Upper lobe of left lung (tissue), 6 donors: Measurements from ENCODE around the gene ENTHD1. TPM values are rescaled to one million over a fixed set of nuclear protein-coding genes. Genes with fewer than 3 reads are reported as not detected.
A peak's percentile ranks its signal among the peaks of the same experiment; 100 is the strongest.

Experiments used
- ATAC-seq, 2 donors: fragments of 200-7000 bp; cut with Tn5 transposase; one replicate each; pipeline ENCODE4 v1.9.1; 2022; ENCODE audit warnings: mild to moderate bottlenecking in 2 of 2, moderate library complexity in 2 of 2; ENCODE audit not compliant: low FRiP score in 2 of 2
- DNase-seq, 2 donors: peaks; one replicate each; pipeline ENCODE4 v3.0.0-alpha.2; 2019 to 2020
- H3K27ac ChIP-seq, 4 donors: fragments of 200-600 bp; sonication (generic); one replicate each; pipeline ENCODE4 v1.5.1; 2016 to 2019
- H3K27me3 ChIP-seq, 4 donors: fragments of 200-600 bp; sonication (generic); one replicate each; pipeline ENCODE4 v1.5.1; 2017 to 2019
- H3K36me3 ChIP-seq, 4 donors: fragments of 200-600 bp; sonication (generic); one replicate each; pipeline ENCODE4 v1.5.1; 2016 to 2019
- H3K4me1 ChIP-seq, 4 donors: fragments of 200-600 bp; sonication (generic); one replicate each; pipeline ENCODE4 v1.5.1; 2018 to 2019
- H3K4me3 ChIP-seq, 4 donors: fragments of 200-600 bp; sonication (generic); one replicate each; pipeline ENCODE4 v1.5.1; 2017 to 2019; ENCODE audit warnings: mild to moderate bottlenecking in 2 of 4, moderate library complexity in 1 of 4
- H3K9me3 ChIP-seq, 4 donors: fragments of 200-600 bp; sonication (generic); one replicate each; pipeline ENCODE4 v1.5.1; 2018 to 2019
- EP300 ChIP-seq, 4 donors: sonication (generic); formaldehyde crosslinking; IDR thresholded peaks; one replicate each; pipeline ENCODE4 v1.5.1; 2017; ENCODE audit warnings: antibody characterized with exemption in 4 of 4, control low read depth in 2 of 4
- POLR2A ChIP-seq, 4 donors: fragments of 450-650 bp; IDR thresholded peaks; one replicate each; pipeline ENCODE4 v1.5.1; 2016 to 2017; ENCODE audit warnings: antibody characterized with exemption in 4 of 4, mild to moderate bottlenecking in 2 of 4
- POLR2AphosphoS5 ChIP-seq, 2 donors: sonication (generic); formaldehyde crosslinking; IDR thresholded peaks; one replicate each; pipeline ENCODE4 v1.5.1; 2017; ENCODE audit warnings: antibody characterized with exemption in 2 of 2
- WGBS, 2 donors: methylation state at CpG; one replicate each; pipeline ENCODE4 v1.1.5; 2017 to 2018; 5-methylcytosine and 5-hydroxymethylcytosine counted together
- total RNA-seq, 6 donors: library from RNA; depleted of rRNA in 4 of 6; stranded (reverse); fragments of >200 nt in 4 of 6; gene quantifications; one replicate each; pipeline versions ENCODE4 v1.1.0 to v1.2.1, GENCODE V29; 2016 to 2021
- TF ChIP-seq, protein P1 (sequence below), 6 experiments: fragments of 450-650 bp in 4 of 6; fragments of 200-600 bp in 2 of 6; sonication (generic) in 2 of 6; IDR thresholded peaks; one replicate each; pipeline ENCODE4 v1.5.1; 2016 to 2019; ENCODE audit warnings: antibody characterized with exemption in 6 of 6
- donor health status: DM: no; HTN: no; CAD: no; lungs with moderate emphysema.
- donor health status: DM: no; HTN: yes; CAD: no; lungs with severe emphysema.

Gene ENTHD1
- total RNA-seq, 6 donors from 2014 or later, result 0.09 TPM; not detected in 5

DNA sequence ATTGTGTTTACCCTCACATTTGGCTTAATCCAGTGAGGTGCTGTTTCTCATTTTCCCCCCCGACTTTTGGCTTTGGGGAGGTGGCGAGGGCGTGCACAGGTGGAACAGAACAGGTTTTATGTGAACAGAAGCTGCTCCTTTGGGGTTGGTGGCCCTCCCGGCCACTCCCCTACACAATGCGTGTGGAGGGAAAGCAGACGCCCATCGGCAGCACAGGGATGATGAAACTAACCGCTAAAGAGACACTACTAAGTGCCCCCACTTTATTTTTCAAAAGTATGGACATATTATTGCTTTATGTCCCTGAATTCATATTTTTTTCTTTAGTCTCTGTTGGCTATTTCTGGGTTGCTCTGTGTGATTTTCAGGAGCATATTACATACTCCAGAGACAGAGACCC lies 160.9 kb downstream of the ENTHD1 start:
- TF ChIP-seq POLR2AphosphoS5 (IDR thresholded peaks at IDR 0.05) (no peak), EP300 (IDR thresholded peaks at IDR 0.05) (no peak), POLR2A (IDR thresholded peaks at IDR 0.05) (no peak)
- TF ChIP-seq, protein P1, sequence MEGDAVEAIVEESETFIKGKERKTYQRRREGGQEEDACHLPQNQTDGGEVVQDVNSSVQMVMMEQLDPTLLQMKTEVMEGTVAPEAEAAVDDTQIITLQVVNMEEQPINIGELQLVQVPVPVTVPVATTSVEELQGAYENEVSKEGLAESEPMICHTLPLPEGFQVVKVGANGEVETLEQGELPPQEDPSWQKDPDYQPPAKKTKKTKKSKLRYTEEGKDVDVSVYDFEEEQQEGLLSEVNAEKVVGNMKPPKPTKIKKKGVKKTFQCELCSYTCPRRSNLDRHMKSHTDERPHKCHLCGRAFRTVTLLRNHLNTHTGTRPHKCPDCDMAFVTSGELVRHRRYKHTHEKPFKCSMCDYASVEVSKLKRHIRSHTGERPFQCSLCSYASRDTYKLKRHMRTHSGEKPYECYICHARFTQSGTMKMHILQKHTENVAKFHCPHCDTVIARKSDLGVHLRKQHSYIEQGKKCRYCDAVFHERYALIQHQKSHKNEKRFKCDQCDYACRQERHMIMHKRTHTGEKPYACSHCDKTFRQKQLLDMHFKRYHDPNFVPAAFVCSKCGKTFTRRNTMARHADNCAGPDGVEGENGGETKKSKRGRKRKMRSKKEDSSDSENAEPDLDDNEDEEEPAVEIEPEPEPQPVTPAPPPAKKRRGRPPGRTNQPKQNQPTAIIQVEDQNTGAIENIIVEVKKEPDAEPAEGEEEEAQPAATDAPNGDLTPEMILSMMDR (IDR thresholded peaks at IDR 0.05), result no peak
- H3K4me1 ChIP-seq, result no peaks in the 10 kb centered on the region
- WGBS, 2 donors, result 79% methylated on average over 8 of the region's 8 CpGs
- no peak overlapping the region for H3K4me3 ChIP-seq
- no peak for ATAC-seq
- H3K36me3 ChIP-seq, result no peaks in the 10 kb centered on the region
- no peak for DNase-seq
- H3K27ac ChIP-seq, result no peak overlapping the region
- no peaks in the 10 kb centered on the region for H3K27me3 ChIP-seq
- no peaks in the 10 kb centered on the region for H3K9me3 ChIP-seq

DNA sequence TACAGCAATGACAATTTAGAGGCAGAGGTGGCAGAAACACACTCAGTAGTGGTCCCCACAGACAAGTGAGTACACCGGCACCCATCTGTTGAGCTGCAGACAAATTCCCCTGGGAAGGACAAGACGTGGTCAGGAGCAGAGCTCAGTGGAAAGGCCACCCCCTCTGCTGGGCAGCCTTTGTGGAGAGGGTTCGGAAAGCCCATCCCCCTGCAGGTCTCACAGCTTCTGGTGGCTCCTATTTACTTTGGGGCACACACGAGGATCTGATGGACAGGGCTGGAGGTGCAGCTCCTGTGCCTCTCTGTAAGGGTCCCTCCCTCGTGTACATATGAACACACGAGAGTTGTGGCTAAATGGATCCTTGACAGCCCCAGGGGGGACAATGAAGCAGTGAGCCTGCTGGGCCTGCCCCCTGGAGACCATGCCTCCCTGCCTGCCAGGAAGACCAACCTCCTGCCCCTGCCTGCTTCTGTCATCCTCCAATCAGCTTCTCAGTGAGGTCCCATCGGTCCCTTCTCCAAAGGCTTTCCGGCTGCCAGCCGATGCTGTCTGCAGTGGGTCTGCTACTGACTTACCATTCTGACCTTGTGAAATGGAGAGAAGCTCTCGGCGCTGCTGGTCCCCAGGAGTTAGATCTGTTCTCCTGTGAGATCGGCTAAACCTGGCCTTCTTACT lies 161.5 kb downstream of the ENTHD1 start:
- H3K27me3 ChIP-seq, result no peaks in the 10 kb centered on the region
- DNase-seq (no peak), ATAC-seq (peak in 1 of 2 donors; percentile 41)

DNA sequence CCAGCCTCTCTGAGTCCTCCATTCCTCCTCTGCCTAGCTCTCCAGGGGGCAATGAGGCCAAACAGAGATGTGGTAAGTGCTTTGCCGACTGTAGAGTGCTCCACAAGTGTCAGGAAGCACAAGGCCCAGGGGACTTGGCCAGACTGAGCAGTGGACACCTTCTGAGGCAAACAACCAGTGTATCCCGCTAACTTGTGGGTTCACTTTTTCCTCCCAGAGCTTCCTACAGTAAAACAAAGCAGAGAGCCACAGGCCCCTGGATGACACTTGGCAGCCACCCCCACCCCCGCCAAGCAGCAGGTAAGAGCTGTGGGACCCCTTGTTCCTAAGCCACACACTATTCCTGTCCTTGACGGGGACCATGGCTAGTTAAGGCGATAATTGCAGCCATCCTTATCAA lies 162.1 kb downstream of the ENTHD1 start:
- Histone ChIP-seq H3K27ac (no peak overlapping the region), H3K36me3 (no peaks in the 10 kb centered on the region), H3K27me3 (no peaks in the 10 kb centered on the region), H3K9me3 (no peaks in the 10 kb centered on the region), H3K4me3 (no peak overlapping the region), H3K4me1 (no peaks in the 10 kb centered on the region)
- WGBS, 2 donors, result 81 to 88% methylated on average over 5 of the region's 5 CpGs
- ATAC-seq (no peak), DNase-seq (no peak)
- TF ChIP-seq, protein P1 (IDR thresholded peaks at IDR 0.05), result no peak
- TF ChIP-seq EP300 (IDR thresholded peaks at IDR 0.05), result no peak
- TF ChIP-seq POLR2AphosphoS5 (IDR thresholded peaks at IDR 0.05), result no peak
- TF ChIP-seq POLR2A (IDR thresholded peaks at IDR 0.05), result no peak

More for the DNA sequence above, 161.5 kb downstream of the ENTHD1 start:
- Histone ChIP-seq H3K9me3 (no peaks in the 10 kb centered on the region), H3K4me3 (no peak overlapping the region), H3K36me3 (no peaks in the 10 kb centered on the region), H3K27ac (no peak overlapping the region), H3K4me1 (no peaks in the 10 kb centered on the region)
- TF ChIP-seq POLR2A (IDR thresholded peaks at IDR 0.05), result no peak
- no peak for TF ChIP-seq EP300 (IDR thresholded peaks at IDR 0.05)
- TF ChIP-seq, protein P1 (IDR thresholded peaks at IDR 0.05), result no peak
- no peak for TF ChIP-seq POLR2AphosphoS5 (IDR thresholded peaks at IDR 0.05)
- WGBS, 2 donors, result 39 to 65% methylated on average over 8 to 12 of the region's 12 CpGs

DNA sequence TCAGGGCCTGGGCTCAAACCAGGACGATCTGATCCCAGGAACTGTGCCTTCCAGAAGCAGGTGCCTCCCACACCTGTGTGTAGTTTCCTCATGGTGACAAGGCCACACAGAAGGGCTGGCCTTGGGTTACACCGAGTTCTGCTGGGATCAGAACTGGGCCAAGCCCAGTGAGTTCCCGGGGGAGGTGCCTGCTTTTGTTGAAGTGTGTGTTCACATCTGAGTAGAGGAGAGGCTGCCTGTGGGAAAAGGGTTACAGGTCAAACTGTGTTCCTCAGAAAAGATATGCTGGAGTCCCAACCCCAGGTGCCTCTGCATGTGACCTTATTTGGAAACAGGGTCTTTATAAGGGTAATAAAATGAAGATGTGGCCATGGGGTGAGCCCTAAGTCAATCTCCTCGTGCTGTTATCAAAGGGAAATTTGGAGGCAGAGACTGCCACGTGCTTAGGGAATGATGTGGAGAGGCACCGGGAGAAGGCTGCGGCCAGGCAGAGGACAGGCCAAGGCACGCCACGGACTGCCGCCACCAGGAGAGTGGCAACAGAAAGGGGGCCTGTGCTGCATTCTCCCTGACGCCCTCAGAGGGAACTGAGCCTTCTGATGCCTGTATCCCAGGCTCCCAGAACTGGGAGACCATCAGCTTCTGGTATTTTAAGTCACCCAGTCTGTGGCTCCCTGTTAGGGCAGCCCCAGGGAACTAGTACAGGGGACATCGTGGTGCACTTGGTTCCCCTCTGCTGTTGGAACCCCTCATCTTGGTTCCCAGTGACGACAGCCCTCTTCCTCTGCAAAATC lies 164.2 kb downstream of the ENTHD1 start:
- WGBS, 2 donors, result 77 to 80% methylated on average over 5 to 13 of the region's 13 CpGs
- Histone ChIP-seq H3K36me3 (no peaks in the 10 kb centered on the region), H3K4me1 (no peaks in the 10 kb centered on the region), H3K9me3 (no peaks in the 10 kb centered on the region), H3K4me3 (no peak overlapping the region), H3K27me3 (no peaks in the 10 kb centered on the region), H3K27ac (no peak overlapping the region)
- DNase-seq (no peak), ATAC-seq (no peak)
- TF ChIP-seq POLR2A (IDR thresholded peaks at IDR 0.05) (no peak), EP300 (IDR thresholded peaks at IDR 0.05) (no peak), POLR2AphosphoS5 (IDR thresholded peaks at IDR 0.05) (no peak)
- TF ChIP-seq, protein P1 (IDR thresholded peaks at IDR 0.05), result no peak
